GM19239 (cell line): ENCODE measurements around the gene UBR1.

Experiments used
- DNase-seq: peaks from one replicate; pipeline ENCODE4 v3.0.0; 2011; ENCODE audit warnings: low spot score; ENCODE audit not compliant: insufficient read length
- FAIRE-seq: peaks from 2 replicates; lab custom pipeline; 2011; peaks lifted over from hg19 to GRCh38; lab: Jason Lieb, UNC

UBR1 gene

GRCh38 chr15:43111354-43111753 is 5.5 kb upstream of the UBR1 start:
- DNase-seq (no peak), FAIRE-seq (no peak)

- FAIRE-seq (no peak), DNase-seq (no peak)
Observed at GRCh38 chr15:43107751-43108150, 1.9 kb upstream of the UBR1 start.

- no peak for FAIRE-seq
Observed at GRCh38 chr15:43106486-43106829, 620 bp upstream of the UBR1 start.

GRCh38 chr15:43105077-43105736 is 631 bp downstream of the UBR1 start:
- DNase-seq: no peak
- FAIRE-seq: no peak

More at GRCh38 chr15:43106486-43106829, 620 bp upstream of the UBR1 start:
- no peak for DNase-seq

- no peak for FAIRE-seq
- no peak for DNase-seq
Observed at GRCh38 chr15:43104426-43104825, 1.4 kb downstream of the UBR1 start.

GRCh38 chr15:43103907-43104306 is 1.9 kb downstream of the UBR1 start:
- FAIRE-seq (no peak), DNase-seq (no peak)

- DNase-seq: no peak
- no peak for FAIRE-seq
Observed at GRCh38 chr15:43102187-43102586, 3.7 kb downstream of the UBR1 start.

- FAIRE-seq: no peak
- no peak for DNase-seq
Observed at GRCh38 chr15:43100971-43101370, 4.9 kb downstream of the UBR1 start.

- FAIRE-seq (no peak), DNase-seq (no peak)
Observed at GRCh38 chr15:43099105-43099845, 6.6 kb downstream of the UBR1 start.

- FAIRE-seq (no peak), DNase-seq (no peak)
Observed at GRCh38 chr15:43096411-43096810, 9.4 kb downstream of the UBR1 start.

- no peak for DNase-seq
- FAIRE-seq: no peak
Observed at GRCh38 chr15:43095708-43096347, 10.0 kb downstream of the UBR1 start.

GRCh38 chr15:43095243-43095642 is 10.6 kb downstream of the UBR1 start:
- DNase-seq (no peak), FAIRE-seq (no peak)

GRCh38 chr15:43094416-43095030 is 11.3 kb downstream of the UBR1 start:
- no peak for FAIRE-seq
- DNase-seq: no peak

- no peak for DNase-seq
- FAIRE-seq: no peak
Observed at GRCh38 chr15:43093026-43093425, 12.8 kb downstream of the UBR1 start.

GRCh38 chr15:43091859-43092258 is 14.0 kb downstream of the UBR1 start:
- no peak for DNase-seq
- FAIRE-seq: no peak

- FAIRE-seq (no peak), DNase-seq (no peak)
Observed at GRCh38 chr15:43086551-43086950, 19.3 kb downstream of the UBR1 start.

- DNase-seq (no peak), FAIRE-seq (peak; percentile 31)
Observed at GRCh38 chr15:43085921-43086320, 19.9 kb downstream of the UBR1 start.

GRCh38 chr15:43082509-43082908 is 23.3 kb downstream of the UBR1 start:
- FAIRE-seq (no peak), DNase-seq (no peak)

GRCh38 chr15:43081283-43081682 is 24.6 kb downstream of the UBR1 start:
- FAIRE-seq: no peak
- no peak for DNase-seq

GRCh38 chr15:43071451-43071850 is 34.4 kb downstream of the UBR1 start:
- FAIRE-seq (no peak), DNase-seq (no peak)

- DNase-seq: no peak
- FAIRE-seq: no peak
Observed at GRCh38 chr15:43070893-43071292, 34.9 kb downstream of the UBR1 start.
